ENCODE results near the gene MYBPC1. TPM values are rescaled to one million over a fixed set of nuclear protein-coding genes. Genes with fewer than 3 reads are reported as not detected.

The MYBPC1 gene
- total RNA-seq, 1 donor from 2014 or later: not detected

DNA sequence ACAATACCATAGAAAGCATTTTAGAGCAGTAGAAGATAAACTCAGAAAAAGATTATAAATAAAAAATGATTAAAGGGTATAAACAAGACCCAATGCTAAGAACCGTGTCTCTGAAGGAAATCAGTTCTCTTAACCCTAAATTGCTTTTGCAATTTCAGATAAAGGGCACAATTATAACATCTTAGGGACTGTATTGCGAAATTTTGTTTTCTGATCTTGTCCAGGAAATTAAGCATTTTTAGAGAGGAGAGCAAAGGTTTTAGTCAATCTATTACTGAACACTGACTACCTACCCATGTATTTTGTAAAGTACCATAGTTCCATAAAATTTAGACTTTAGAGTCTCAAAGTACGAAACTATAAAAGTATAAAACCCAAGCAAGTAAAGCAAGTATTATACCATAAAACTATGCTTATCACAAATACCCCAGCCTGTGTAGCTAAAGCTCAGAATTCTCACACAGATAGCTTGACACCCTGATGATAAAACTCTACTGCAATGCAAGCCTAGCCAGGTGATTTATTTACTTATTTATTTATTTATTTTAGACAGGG lies 95.8 kb downstream of the MYBPC1 start:
- intact Hi-C loops (cut with micrococcal nuclease): loop anchor here (10.0 kb wide), 1 partner anchor 374 kb away; the partner anchor contains the start of gene WASHC3

GRCh38 chr12:101691503-101692096 lies 96.8 kb downstream of the MYBPC1 start:
- intact Hi-C loops (cut with micrococcal nuclease): loop anchor here (10.0 kb wide), 1 partner anchor 373 kb away; the partner anchor contains the start of gene WASHC3

GRCh38 chr12:101694297-101694848 lies 99.6 kb downstream of the MYBPC1 start:
- intact Hi-C loops (cut with micrococcal nuclease): loop anchor here (10.0 kb wide), 1 partner anchor 370 kb away; the partner anchor contains the start of gene WASHC3

DNA sequence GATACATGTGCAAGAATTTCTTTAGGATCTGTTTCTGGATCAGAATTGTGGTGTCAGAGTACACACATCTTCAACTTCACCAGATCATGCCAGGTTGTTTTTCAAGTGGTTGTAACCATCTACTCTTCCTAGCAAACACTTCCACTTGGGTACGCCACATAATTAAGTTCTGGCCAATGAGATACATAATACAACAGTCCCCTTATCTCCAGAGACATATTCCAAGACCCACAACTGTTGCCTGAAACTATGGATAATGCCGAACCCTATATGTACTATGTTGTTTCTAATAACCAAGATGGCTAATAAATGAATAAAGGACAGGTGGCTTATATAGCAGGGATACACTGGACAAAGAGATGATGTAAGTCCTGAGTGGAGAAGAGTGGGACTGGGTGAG lies 100.2 kb downstream of the MYBPC1 start:
- intact Hi-C loops (cut with micrococcal nuclease): loop anchor here (5.0 to 10.0 kb wide), 2 partner anchors 370 to 427 kb away; partner anchors contain the start of genes NUP37, PARPBP and WASHC3

- intact Hi-C loops (cut with micrococcal nuclease): loop anchor here (2.0 to 10.0 kb wide), 5 partner anchors 77 to 427 kb away; partner anchors contain the start of genes GNPTAB, NUP37, PARPBP and WASHC3
Measured at GRCh38 chr12:101695706-101696105, 100.9 kb downstream of the MYBPC1 start.

GRCh38 chr12:101696251-101697196 lies 101.8 kb downstream of the MYBPC1 start:
- intact Hi-C loops (cut with micrococcal nuclease): loop anchor here (1.0 to 10.0 kb wide), 8 partner anchors 25 to 426 kb away; partner anchors contain the start of genes GNPTAB, NUP37, PARPBP and UTP20

DNA sequence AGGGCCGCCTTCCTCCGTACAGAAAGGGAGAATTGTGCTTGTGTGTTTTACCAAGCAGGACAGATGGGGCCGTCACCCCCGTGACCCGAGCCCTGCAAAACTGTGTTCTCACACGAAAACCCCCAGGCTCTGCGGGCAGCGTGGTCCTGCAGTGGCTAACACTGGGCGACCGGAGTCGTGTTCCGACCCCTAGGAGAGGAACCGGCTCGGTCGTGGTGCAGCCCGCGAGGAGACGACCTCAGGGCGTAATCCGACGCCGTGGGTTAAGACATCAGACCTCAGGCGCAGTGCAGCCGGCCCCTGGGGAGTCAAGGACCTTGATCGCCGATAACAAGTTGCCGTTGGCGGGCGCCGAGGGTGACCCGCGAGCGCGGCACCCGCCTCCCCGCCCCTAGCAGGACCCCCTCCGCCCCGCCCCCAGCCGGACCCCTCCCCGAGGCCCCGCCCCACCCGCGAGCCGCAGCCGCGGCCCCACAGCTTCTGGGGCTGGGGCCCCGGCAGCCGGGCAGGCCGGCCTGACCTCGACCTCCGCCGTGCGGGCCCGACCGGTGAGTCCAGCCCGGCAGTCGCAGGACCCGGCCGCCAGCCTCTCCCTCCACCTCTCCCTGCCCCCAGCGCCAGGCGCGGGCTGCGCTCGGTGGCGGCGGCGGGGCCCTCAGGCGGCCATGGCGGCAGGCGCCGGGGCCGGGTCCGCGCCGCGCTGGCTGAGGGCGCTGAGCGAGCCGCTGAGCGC lies 102.6 kb downstream of the MYBPC1 start, which contains the start of gene CHPT1:
CHPT1 (plus strand) TSS at position 444 of the 733 bp plus-strand sequence; CDS start at position 666, 222 bp downstream.
- intact Hi-C loops (cut with micrococcal nuclease): loop anchor here (1.0 to 10.0 kb wide), 8 partner anchors 26 to 425 kb away; partner anchors contain the start of genes GNPTAB, NUP37, PARPBP and UTP20

- intact Hi-C loops (cut with micrococcal nuclease): loop anchor here (1.0 to 10.0 kb wide), 9 partner anchors 27 to 424 kb away; partner anchors contain the start of genes GNPTAB, NUP37, PARPBP and UTP20
Measured at GRCh38 chr12:101697930-101698799, 103.4 kb downstream of the MYBPC1 start.

- intact Hi-C loops (cut with micrococcal nuclease): loop anchor here (2.0 to 10.0 kb wide), 3 partner anchors 60 to 423 kb away; partner anchors contain the start of genes NUP37, PARPBP and WASHC3
Measured at GRCh38 chr12:101698800-101699347, 104.1 kb downstream of the MYBPC1 start.

DNA sequence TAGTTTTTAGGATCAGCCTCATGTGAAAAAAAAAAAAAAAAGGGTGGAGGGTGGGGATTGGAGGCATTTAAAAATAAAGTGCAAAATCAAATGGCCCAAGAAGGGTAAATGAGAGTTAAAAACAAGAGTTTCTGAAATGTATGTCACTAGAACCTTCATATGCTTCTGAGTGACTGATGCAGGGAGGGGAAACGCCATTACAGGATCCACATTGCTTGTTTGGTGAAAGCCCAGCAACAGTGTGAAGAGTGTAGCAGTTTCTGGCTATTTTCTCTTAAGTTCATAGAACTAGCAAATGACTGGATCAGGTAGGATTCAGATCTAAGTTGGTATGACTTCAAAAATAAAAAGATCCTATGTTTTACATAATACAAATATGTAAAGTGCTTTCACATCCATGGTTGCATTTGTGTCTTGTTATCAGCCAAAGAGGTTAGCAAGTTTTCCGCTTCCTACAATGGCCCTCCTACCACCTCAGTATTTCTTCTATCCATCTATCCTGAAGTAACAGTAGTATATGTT lies 105.6 kb downstream of the MYBPC1 start:
- intact Hi-C loops (cut with micrococcal nuclease): no loop called here

- intact Hi-C loops (cut with micrococcal nuclease): no loop called here
Measured at GRCh38 chr12:101703487-101703886, 108.7 kb downstream of the MYBPC1 start.

GRCh38 chr12:101706403-101706802 lies 111.6 kb downstream of the MYBPC1 start:
- intact Hi-C loops (cut with micrococcal nuclease): no loop called here

DNA sequence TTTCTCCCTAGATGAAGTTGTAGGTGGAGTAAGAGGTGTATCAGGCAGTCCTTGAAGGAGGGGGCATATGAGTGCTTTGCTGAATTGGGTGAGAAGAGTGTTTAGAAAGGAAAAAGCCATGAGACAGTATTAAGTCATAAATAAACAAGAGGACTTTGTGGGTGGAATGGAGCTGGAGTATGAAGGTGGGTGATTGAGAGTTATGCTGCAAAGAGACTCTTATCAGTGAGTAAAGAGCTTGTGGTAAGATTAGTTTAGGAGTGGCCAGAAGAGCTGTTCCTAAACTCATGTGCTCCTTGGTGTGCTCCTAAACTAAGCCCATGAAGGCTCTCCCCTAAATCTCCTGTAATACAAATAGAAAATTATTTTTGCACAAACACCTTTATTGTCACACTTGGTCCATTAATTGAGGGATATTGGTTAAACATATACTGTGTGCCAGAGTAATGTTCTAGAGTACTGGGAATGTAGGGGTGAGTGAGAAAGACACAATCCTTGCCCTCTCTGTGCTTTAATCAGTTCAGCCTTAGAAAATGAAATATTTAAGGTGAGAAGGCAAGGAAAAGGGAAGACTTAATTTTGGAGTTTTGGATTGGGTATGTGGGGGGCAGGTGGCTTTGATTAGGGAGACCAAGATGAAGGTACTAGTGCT lies 112.5 kb downstream of the MYBPC1 start:
- intact Hi-C loops (cut with micrococcal nuclease): no loop called here

- intact Hi-C loops (cut with micrococcal nuclease): no loop called here
Measured at GRCh38 chr12:101710288-101710687, 115.5 kb downstream of the MYBPC1 start.

GRCh38 chr12:101713059-101713682 lies 118.4 kb downstream of the MYBPC1 start:
- intact Hi-C loops (cut with micrococcal nuclease): no loop called here

- intact Hi-C loops (cut with micrococcal nuclease): no loop called here
Measured at GRCh38 chr12:101713930-101714329, 119.2 kb downstream of the MYBPC1 start.

GRCh38 chr12:101714877-101715444 lies 120.2 kb downstream of the MYBPC1 start:
- intact Hi-C loops (cut with micrococcal nuclease): no loop called here
